ENCODE results near the gene CCR1.

DNA sequence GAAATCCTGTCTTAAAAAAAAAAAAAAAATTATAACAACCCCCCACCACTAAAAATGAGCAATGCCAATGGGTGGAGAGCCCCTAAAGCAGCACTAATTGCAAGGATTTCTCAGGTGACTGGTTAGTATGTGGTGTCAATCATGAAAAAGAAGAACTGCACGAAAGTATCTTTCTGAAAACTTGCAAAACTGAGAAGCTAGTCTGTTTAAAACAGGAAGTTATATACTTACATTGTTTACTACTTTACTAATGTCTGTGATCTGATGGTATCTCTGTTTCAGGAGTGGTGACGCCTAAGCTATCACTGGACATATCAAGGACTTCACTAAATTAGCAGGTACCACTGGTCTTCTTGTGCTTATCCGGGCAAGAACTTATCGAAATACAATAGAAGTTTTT is 34.0 kb upstream of the CCR1 start, which contains the start of gene CCR3:
- no peak for TF ChIP-seq EZH2phosphoT487 (IDR thresholded peaks at IDR 0.05; ENCODE audit: borderline replicate concordance, low read length)
- TF ChIP-seq, protein P1, sequence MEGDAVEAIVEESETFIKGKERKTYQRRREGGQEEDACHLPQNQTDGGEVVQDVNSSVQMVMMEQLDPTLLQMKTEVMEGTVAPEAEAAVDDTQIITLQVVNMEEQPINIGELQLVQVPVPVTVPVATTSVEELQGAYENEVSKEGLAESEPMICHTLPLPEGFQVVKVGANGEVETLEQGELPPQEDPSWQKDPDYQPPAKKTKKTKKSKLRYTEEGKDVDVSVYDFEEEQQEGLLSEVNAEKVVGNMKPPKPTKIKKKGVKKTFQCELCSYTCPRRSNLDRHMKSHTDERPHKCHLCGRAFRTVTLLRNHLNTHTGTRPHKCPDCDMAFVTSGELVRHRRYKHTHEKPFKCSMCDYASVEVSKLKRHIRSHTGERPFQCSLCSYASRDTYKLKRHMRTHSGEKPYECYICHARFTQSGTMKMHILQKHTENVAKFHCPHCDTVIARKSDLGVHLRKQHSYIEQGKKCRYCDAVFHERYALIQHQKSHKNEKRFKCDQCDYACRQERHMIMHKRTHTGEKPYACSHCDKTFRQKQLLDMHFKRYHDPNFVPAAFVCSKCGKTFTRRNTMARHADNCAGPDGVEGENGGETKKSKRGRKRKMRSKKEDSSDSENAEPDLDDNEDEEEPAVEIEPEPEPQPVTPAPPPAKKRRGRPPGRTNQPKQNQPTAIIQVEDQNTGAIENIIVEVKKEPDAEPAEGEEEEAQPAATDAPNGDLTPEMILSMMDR (IDR thresholded peaks at IDR 0.05; ENCODE audit: low read depth, low read length, poor library complexity, severe bottlenecking) = no peak
